Activated T-helper 17 cell treated with anti-CD3 and anti-CD28 coated beads, Interleukin-2, amount 50 U/mL, for 72 hours (primary cell): ENCODE data around the gene DHX34. TPM values are rescaled to one million over a fixed set of nuclear protein-coding genes. Genes with fewer than 3 reads are reported as not detected.
"Not testable (repeated sequence)": the region's sequence is repeated elsewhere in the genome, so short reads cannot be mapped to it uniquely, and the experiment has no call there.

Experiments
- ATAC-seq: fragments of 150-1000 bp; cut with Tn5 transposase; replicated peaks from 2 replicates; pipeline ENCODE4 v1.10.0; 2021; ENCODE audit warnings: mild to moderate bottlenecking, moderate library complexity
- H3K27ac Mint-ChIP-seq: one replicate; pipeline ENCODE4 v1.8.0; 2022; ENCODE audit warnings: mixed read lengths
- H3K27me3 Mint-ChIP-seq: one replicate; pipeline ENCODE4 v1.8.0; 2022; ENCODE audit warnings: mixed read lengths
- H3K36me3 Mint-ChIP-seq: one replicate; pipeline ENCODE4 v1.8.0; 2022; ENCODE audit warnings: low read depth, mild to moderate bottlenecking, mixed read lengths
- H3K4me1 Mint-ChIP-seq: one replicate; pipeline ENCODE4 v1.8.0; 2022; ENCODE audit warnings: mixed read lengths
- H3K4me3 Mint-ChIP-seq: one replicate; pipeline ENCODE4 v1.8.0; 2022; ENCODE audit warnings: mild to moderate bottlenecking, mixed read lengths
- H3K9me3 Mint-ChIP-seq: one replicate; pipeline ENCODE4 v1.8.0; 2022; ENCODE audit warnings: mixed read lengths
- total RNA-seq, 2 donors: library from RNA; stranded (reverse); gene quantifications; one replicate each; pipeline ENCODE4 v1.2.3, GENCODE V29; 2022

Gene DHX34
- total RNA-seq, 2 donors from 2014 or later, result 16.2 to 19.4 TPM

- peaks cover 6% of the 10 kb centered on the region for H3K4me1 Mint-ChIP-seq
- no peaks in the 10 kb centered on the region for H3K27me3 Mint-ChIP-seq
- no peak overlapping the region for H3K4me3 Mint-ChIP-seq
- H3K36me3 Mint-ChIP-seq, result peaks cover 45% of the 10 kb centered on the region
- H3K27ac Mint-ChIP-seq, result peak overlapping the region; percentile 19
- no peak for ATAC-seq
- no peaks in the 10 kb centered on the region for H3K9me3 Mint-ChIP-seq
Observed at GRCh38 chr19:47381121-47381520, 32.0 kb downstream of the DHX34 start.

DNA sequence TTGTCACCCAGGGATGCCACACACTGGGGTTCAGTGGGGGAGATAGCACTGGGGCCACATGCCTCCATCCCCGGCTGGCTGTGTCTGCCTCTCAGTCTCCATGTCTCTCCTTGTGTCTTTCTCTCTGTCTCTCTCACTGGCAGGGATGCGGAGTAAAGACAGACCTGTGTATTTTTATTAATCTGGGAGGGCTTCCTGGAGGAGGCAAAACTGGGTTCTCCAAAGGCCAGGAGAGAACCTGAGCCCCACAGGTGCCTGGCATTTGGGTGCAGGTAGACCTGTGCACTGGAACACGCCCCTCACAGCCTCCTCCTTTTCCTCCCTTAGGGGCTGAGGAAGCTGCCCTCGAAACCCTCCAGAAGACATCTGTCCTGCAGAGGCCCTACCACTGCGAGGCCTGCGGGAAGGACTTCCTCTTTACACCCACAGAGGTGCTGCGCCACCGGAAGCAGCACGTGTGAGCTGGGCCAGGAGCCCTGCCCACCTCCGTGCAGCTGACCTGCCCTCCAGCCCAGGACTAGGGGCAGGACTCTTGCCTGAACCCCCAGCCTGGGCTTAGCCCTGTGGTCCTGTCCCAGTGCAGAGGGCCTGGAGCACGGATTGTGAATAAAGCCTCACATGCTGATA is 32.7 kb downstream of the DHX34 start:
- peaks cover 6% of the 10 kb centered on the region for H3K4me1 Mint-ChIP-seq
- H3K9me3 Mint-ChIP-seq, result no peaks in the 10 kb centered on the region
- peak overlapping the region; percentile 19 for H3K27ac Mint-ChIP-seq
- H3K27me3 Mint-ChIP-seq, result no peaks in the 10 kb centered on the region
- peak; percentile 47 for ATAC-seq
- H3K4me3 Mint-ChIP-seq, result no peak overlapping the region
- peaks cover 43% of the 10 kb centered on the region for H3K36me3 Mint-ChIP-seq

DNA sequence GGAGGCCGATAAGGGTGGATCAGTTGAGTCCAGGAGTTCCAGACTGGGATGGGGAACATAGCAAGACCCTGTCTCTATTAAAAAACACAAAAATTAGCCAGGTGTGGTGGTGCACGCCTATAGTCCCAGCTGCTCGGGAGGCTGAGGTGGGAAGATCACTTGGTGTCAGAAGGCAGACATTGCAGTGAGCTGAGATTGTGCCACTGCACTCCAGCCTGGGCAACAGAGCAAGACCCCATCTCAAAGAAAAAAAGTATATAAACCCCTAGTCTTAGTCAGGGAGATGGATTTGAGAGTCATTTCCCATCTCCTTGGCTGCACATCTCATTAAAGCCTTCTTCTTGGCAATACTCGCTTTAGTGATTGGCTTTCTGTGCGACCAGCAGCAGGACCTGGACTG is 34.8 kb downstream of the DHX34 start:
- not testable (repeated sequence) for H3K4me1 Mint-ChIP-seq, ATAC-seq, H3K9me3 Mint-ChIP-seq, H3K27ac Mint-ChIP-seq, H3K4me3 Mint-ChIP-seq, H3K27me3 Mint-ChIP-seq
- peaks cover 26% of the 10 kb centered on the region for H3K36me3 Mint-ChIP-seq

- not testable (repeated sequence) for H3K4me3 Mint-ChIP-seq, ATAC-seq, H3K27ac Mint-ChIP-seq, H3K27me3 Mint-ChIP-seq, H3K9me3 Mint-ChIP-seq, H3K4me1 Mint-ChIP-seq
- peaks cover 21% of the 10 kb centered on the region for H3K36me3 Mint-ChIP-seq
Observed at GRCh38 chr19:47384533-47384932, 35.4 kb downstream of the DHX34 start.

GRCh38 chr19:47386582-47386981 is 37.5 kb downstream of the DHX34 start:
- not testable (repeated sequence) for H3K36me3 Mint-ChIP-seq

DNA sequence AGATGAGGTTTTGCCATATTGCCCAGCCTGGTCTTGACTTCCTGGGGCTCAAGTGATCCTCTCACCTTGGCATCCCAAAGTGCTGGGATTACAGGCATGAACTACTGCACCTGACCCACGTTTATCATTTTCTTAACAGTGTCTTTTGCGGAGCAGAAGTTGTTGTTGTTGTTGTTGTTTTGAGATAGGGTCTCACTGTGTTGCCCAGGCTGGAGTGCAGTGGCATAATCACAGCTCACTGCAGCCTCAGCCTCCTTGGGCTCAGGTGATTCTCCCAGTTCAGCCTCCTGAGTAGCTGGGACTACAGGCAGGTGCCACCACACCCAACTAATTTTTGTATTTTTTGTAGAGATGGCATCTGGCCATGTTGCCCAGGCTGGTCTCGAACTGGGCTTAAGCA is 38.5 kb downstream of the DHX34 start:
- not testable (repeated sequence) for H3K4me1 Mint-ChIP-seq, H3K27me3 Mint-ChIP-seq, H3K36me3 Mint-ChIP-seq, H3K9me3 Mint-ChIP-seq, H3K27ac Mint-ChIP-seq, ATAC-seq, H3K4me3 Mint-ChIP-seq

More at GRCh38 chr19:47386582-47386981, 37.5 kb downstream of the DHX34 start:
- ATAC-seq, H3K9me3 Mint-ChIP-seq, H3K4me3 Mint-ChIP-seq, H3K4me1 Mint-ChIP-seq, H3K27me3 Mint-ChIP-seq, H3K27ac Mint-ChIP-seq: not testable (repeated sequence)

DNA sequence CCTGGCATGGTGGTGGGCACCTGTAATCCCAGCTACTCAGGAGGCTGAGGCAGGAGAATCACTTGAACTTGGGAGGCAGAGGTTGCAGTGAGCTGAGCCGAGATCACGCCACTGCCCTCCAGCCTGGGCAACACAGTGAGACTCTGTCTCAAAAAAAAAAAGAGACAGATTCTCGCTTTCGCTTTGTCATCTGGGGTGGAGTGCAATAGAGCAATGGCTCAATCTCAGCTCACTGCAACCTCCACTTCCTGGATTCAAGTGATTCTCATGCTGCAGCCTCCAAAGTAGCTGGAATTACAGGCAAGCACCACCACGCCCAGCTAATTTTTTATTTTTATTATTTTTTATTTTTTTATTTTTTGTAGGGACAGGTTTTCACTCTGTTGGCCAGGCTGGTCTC is 39.6 kb downstream of the DHX34 start:
- H3K9me3 Mint-ChIP-seq, H3K36me3 Mint-ChIP-seq, ATAC-seq, H3K4me3 Mint-ChIP-seq, H3K4me1 Mint-ChIP-seq, H3K27ac Mint-ChIP-seq, H3K27me3 Mint-ChIP-seq: not testable (repeated sequence)

GRCh38 chr19:47389150-47389556 is 40.0 kb downstream of the DHX34 start:
- no peak overlapping the region for H3K4me3 Mint-ChIP-seq
- ATAC-seq, result no peak
- no peaks in the 10 kb centered on the region for H3K9me3 Mint-ChIP-seq
- no peaks in the 10 kb centered on the region for H3K36me3 Mint-ChIP-seq
- no peaks in the 10 kb centered on the region for H3K4me1 Mint-ChIP-seq
- no peak overlapping the region for H3K27ac Mint-ChIP-seq
- peaks cover 3% of the 10 kb centered on the region for H3K27me3 Mint-ChIP-seq

- Mint-ChIP-seq H3K36me3 (no peaks in the 10 kb centered on the region), H3K9me3 (no peaks in the 10 kb centered on the region), H3K27ac (no peak overlapping the region), H3K4me3 (no peak overlapping the region), H3K4me1 (no peaks in the 10 kb centered on the region), H3K27me3 (peaks cover 3% of the 10 kb centered on the region)
- no peak for ATAC-seq
Observed at GRCh38 chr19:47390533-47391488, 41.7 kb downstream of the DHX34 start.

- Mint-ChIP-seq H3K27ac (no peak overlapping the region), H3K36me3 (no peaks in the 10 kb centered on the region), H3K4me3 (no peak overlapping the region), H3K9me3 (no peaks in the 10 kb centered on the region), H3K4me1 (no peaks in the 10 kb centered on the region), H3K27me3 (peaks cover 3% of the 10 kb centered on the region)
- ATAC-seq, result peak; percentile 84
Observed at GRCh38 chr19:47391510-47392223, 42.6 kb downstream of the DHX34 start.

DNA sequence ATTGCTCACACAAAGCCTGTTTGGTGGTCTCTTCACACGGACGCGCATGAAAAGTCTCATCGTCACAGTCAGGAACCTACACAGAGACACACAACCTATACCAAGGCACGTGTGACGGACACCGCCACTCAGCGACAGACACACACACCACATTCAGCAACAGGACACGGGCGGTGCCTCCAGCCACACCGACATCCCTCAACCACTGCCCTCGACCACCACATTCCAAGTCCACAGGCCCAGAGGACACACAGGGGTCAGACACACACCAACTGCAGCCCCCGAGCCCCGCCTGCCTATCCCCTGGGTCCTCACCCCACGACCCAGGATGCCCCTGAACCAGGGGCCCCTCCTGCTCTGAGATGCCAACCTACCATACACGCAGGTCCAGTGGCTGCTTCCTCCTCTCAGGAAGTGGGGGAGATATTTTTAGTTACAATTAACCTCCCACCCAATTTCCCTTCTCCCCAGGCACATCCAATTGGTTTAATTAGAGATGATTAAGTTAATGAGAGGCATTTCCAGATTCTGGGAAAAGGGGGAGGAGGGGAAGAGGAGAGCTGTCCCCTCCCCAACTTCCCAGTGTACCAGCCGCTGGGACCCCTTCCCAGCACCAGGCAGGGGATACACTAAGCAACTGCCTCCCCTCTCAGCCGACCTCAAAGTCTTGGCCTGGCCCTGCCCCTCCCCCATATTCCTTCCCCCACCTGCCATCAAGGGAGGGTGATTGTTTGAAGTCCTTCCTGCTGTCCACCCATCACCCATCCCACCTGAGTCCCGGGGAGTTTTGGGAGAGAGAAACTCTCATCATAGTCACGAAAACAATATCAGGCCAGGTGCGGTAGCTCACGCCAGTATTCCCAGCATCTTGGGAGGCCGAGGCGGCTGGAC is 49.8 kb downstream of the DHX34 start:
- Mint-ChIP-seq H3K4me1 (no peaks in the 10 kb centered on the region), H3K36me3 (no peaks in the 10 kb centered on the region), H3K4me3 (no peak overlapping the region), H3K27me3 (peaks cover 8% of the 10 kb centered on the region), H3K27ac (no peak overlapping the region), H3K9me3 (no peaks in the 10 kb centered on the region)
- no peak for ATAC-seq

DNA sequence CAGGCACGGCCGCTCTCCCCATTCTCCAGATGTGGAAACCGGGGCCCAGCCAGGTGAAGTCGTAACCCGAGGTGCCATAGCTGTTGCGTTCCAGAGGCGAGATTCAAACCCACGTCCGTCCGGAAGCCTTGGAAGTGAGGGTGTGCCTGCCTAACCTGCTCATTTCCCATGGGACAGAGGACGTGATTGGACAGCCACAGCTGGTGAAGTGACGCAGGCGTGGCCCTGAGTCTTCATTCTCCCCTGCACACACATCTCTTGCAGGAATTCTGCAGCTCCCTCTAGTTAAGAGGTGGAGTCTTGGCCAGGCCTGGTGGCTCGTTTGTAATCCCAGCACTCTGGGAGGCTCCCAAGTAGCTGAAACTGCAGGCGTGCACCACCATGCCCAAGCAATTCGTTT is 53.4 kb downstream of the DHX34 start:
- no peak overlapping the region for H3K27ac Mint-ChIP-seq
- H3K36me3 Mint-ChIP-seq, result no peaks in the 10 kb centered on the region
- H3K4me1 Mint-ChIP-seq, result peaks cover 7% of the 10 kb centered on the region
- no peak for ATAC-seq
- no peaks in the 10 kb centered on the region for H3K9me3 Mint-ChIP-seq
- no peak overlapping the region for H3K4me3 Mint-ChIP-seq
- H3K27me3 Mint-ChIP-seq, result peaks cover 30% of the 10 kb centered on the region

- Mint-ChIP-seq H3K4me3 (no peak overlapping the region), H3K27me3 (peaks cover 43% of the 10 kb centered on the region), H3K9me3 (no peaks in the 10 kb centered on the region), H3K27ac (no peak overlapping the region), H3K4me1 (peaks cover 7% of the 10 kb centered on the region), H3K36me3 (no peaks in the 10 kb centered on the region)
- no peak for ATAC-seq
Observed at GRCh38 chr19:47404334-47405196, 55.5 kb downstream of the DHX34 start.
